COLO668 (cell line): ENCODE data around the gene TBK1.
"Not testable (repeated sequence)": the region's sequence is repeated elsewhere in the genome, so short reads cannot be mapped to it uniquely, and the experiment has no call there.

Source experiments
- DNase-seq: peaks from one replicate; lab custom pipeline; 2025; ENCODE audit not compliant: unreplicated experiment; lab: John Stamatoyannopoulos, UW

TBK1 gene

DNA sequence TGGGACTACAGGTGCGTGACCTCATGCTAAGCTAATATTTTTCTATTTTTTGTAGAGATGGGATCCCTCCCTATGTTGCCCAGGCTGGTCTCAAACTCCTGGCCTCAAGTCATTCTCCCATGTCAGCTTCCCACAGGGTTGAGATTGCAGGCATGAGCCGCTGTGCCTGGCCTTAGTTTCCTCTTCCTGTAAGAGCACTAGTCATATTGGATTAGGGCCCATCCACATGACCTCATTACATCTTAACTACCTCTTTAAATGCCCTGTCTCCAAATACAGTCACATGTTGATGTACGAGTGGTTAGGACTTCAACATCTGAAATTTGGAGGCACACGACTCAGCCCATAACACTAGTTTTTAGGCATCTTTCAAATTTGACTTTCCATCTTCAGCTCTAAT is 86.2 kb downstream of the TBK1 start:
- no peak for DNase-seq

DNA sequence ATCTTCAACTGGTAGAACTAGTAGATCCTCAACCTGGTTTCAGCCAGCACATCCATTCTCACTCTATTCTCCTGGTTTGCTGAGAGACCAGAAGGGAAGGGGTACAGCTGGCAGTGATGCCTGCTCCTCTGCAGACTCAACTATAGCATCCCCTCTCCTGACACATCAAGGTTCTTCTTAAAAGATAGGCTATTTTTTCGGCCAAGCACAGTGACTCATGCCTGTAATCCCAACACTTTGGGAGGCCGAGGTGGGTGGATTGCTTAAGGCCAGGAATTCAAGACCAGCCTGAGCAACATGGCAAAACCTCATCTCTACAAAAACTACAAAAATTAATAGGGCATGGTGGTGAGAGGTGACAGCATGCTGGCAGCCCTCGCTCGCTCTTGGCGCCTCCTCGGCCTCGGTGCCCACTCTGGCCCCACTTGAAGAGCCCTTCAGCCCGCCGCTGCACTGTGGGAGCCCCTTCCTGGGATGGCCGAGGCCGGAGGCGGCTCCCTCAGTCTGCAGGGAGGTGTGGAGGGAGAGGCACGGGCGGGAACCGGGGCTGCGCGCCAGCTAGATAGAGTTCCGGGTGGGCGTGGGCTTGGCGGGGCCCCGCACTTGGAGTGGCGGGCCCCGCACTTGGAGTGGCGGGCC is 90.6 kb downstream of the TBK1 start:
- DNase-seq, result not testable (repeated sequence)

DNA sequence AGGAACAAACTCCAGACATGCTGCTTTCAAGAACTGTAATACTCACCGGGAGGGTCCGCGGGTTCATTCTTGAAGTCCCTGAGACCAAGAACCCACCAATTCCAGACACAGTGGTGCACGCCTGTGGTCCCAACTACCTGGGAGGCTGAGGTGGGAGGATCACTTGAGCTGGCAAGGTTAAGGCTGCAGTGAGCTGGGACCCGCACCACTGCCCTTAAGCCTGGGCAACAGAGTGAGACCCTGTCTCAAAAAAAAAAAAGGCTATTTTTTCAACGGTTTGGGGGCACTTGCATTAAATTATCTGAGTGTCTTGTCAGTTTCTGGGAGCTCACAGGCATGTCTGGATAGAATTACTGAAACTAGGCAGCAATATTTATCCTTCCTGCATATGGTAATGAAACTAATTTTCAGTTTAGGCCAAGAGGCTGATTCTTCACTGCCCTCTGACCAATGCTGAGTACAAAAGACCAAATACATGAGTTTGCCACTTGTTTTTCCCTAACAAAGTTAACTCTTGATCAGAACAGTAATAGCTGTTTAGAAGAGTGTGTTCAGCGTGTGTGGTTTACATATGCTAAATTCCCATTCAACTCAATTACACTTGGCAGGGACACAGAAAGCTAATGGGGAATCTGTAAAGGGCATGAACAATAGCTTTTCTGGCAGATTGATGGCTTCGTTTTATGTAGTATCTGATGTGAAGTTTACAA is 92.6 kb downstream of the TBK1 start:
- no peak for DNase-seq

DNA sequence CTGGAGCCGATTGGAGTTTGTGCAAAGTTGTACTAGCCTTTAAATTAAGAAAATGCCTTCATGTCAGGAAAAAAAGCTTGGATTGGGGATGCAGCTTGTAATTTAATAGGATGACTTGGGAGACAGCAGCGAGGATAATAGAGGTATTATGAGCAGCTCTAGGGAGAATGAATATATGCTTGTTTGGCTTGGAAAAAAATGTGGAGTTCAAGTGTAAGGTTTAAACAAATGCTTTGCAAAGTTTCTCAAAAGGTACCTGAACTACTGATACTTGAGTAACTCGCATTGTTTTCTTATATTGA is 93.1 kb downstream of the TBK1 start:
- no peak for DNase-seq

DNA sequence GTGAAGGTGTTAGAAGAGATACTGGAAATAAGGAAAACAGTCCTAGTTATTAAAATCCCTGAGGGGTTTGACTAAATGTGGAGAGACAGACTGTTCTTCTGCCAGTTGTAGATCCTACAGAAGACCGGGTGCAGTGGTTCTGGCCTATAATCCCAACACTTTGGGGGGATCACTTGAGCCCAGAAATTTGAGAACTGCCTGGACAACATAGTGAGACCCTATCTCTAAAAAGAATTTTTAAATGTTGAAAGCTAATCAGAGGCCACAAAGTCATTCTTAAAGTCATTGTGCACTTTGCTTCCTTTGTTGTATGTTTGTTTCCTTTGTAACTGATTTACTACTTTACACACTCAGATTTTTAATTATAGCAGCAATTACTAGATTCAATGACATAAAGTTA is 97.2 kb downstream of the TBK1 start:
- DNase-seq, result no peak

DNA sequence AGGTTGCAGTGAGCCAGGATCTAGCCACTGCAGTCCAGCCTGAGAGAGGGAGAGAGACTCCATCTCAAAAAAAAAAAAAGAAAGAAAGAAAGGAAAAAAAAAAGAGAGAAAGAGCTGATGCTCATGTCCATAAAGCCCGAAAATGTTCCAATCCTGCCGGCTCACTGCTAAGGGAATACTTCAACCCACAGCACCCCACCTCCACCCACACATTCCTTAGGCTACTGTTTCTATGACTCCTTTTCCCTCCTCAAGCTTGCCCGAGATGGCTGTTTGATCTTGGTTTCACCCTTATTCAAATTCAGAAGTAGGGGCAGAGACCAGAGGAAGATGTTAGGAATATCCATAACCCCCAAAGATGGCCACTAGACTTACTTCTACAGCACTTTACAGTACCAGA is 98.8 kb downstream of the TBK1 start:
- DNase-seq, result no peak

DNA sequence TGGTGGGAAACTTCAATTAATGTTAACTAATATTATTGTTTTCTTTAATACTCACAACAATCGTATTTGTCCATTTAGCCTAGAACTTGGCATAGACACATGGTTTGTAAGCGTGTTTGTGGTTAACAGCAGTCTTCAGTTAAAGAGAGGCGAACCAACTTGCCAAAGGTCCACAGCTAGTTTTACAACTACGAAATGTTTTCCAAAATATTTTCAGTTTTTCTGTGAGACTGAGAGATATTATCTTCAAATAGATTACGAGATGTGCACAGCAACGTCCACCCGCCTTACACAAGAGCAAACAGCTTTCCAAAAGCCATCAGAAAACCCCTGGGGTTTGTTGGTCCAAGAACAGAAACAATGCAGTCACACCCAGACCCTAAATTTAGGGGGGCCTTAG is 99.8 kb downstream of the TBK1 start:
- no peak for DNase-seq
